T-helper 2 cell treated with Interferon-gamma antibody and Interleukin-4, amounts not matched to agents 100 ng/mL and 5 ng/mL, for 36 hours (primary cell): ENCODE measurements around the gene CPT1C. TPM values are rescaled to one million over a fixed set of nuclear protein-coding genes. Genes with fewer than 3 reads are reported as not detected.

Experiments used
- intact Hi-C: fragments of 100-400 bp; cut with micrococcal nuclease; formaldehyde crosslinking; loops from one replicate; pipeline ENCODE4 v1.15.1; 2023
- total RNA-seq: library from RNA; stranded (reverse); gene quantifications from 2 replicates; pipeline ENCODE4 v1.2.3, GENCODE V29; 2022

The CPT1C gene
- total RNA-seq, 1 donor from 2014 or later = 2.4 TPM

- intact Hi-C loops = no loop called here
Measured at GRCh38 chr19:49660338-49660961, 30.5 kb upstream of the CPT1C start.

- intact Hi-C loops = no loop called here
Measured at GRCh38 chr19:49662011-49662410, 28.9 kb upstream of the CPT1C start.

- intact Hi-C loops = no loop called here
Measured at GRCh38 chr19:49663224-49663623, 27.7 kb upstream of the CPT1C start.

GRCh38 chr19:49664171-49665035, 26.5 kb upstream of the CPT1C start:
- intact Hi-C loops = loop anchor here (1.0 kb wide), 3 partner anchors 12 to 71 kb away; partner anchors contain the start of gene SCAF1

- intact Hi-C loops = loop anchor here (1.0 kb wide), 2 partner anchors 11 to 23 kb away; partner anchors contain the start of gene SCAF1
Measured at GRCh38 chr19:49665036-49665350, 25.9 kb upstream of the CPT1C start.

- intact Hi-C loops = loop anchor here (1.0 kb wide), 2 partner anchors 11 to 23 kb away; partner anchors contain the start of gene SCAF1
Measured at GRCh38 chr19:49665351-49666119, 25.4 kb upstream of the CPT1C start, which contains the start of the genes BCL2L12 and IRF3. Gene BCL2L12, plus strand, starts transcription at chr19:49665933. Its CDS starts 760 bp downstream, at chr19:49666693. Gene IRF3, minus strand, starts transcription at chr19:49665857. Its CDS starts 1,019 bp downstream, at chr19:49664838.

GRCh38 chr19:49666120-49666444, 24.8 kb upstream of the CPT1C start:
- intact Hi-C loops = no loop called here

DNA sequence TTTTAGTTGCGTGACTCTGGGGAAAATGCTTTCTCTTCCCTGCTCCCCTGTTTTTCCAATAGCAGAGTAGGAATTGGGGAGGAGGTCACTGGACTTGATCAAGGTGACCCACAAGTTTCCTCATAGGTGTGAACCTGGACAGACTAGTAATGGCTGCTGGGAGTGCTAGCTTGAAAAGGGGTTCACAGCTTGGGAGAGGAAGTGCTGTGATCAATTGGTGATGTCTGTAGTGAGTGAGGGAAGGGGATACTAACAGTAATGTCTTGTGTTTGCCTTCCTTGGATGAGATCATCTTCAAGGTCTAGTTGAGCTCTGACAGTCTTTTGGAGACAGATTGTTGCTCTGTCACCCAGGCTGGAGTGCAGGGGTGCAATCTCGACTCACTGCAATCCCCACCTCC, 23.4 kb upstream of the CPT1C start:
- intact Hi-C loops = no loop called here

GRCh38 chr19:49669516-49669915, 21.4 kb upstream of the CPT1C start:
- intact Hi-C loops = no loop called here

DNA sequence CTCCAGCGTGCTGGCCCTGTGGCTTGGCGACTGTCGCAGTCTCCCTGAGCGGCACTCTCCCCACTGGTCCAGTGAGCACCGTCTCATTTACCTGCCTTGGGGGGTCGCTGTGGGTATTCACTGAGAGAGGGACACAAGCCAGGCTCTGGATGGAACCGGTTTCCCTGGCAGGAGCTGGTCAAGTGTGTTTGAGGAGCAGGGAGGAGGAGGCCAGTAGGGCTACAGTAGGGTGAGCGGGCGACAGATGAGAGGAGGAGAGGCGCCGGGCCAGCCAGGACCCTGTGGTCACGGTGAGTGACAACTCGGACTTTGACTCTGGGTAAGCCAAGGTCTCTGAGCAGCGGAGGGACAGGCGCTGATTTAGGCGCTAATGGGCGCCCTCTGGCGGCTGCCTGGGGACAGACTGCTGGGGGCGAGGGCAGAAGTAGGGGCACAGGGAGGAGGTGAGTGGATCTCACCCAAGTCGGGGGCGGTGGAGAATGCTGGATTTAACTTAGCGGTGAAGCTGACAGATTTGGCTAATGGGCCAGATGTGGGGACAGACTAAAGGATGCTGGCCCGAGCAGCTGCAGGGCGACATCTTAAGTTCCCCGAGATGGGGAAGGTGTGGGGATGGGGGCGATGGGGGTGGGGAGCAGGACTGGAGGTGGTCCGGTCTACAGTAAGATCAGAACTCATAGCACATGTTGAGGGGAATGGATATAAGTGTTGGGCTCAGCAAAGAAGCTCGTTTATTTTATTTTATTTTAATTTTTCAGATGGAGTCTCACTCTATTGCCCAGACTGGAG, 18.6 kb upstream of the CPT1C start:
- intact Hi-C loops = no loop called here

GRCh38 chr19:49676136-49676783, 14.7 kb upstream of the CPT1C start:
- intact Hi-C loops = loop anchor here (1.0 to 2.0 kb wide), 7 partner anchors 11 to 223 kb away; partner anchors contain the start of genes AKT1S1, ALDH16A1, AP2A1 and BCL2L12

- intact Hi-C loops = loop anchor here (1.0 to 2.0 kb wide), 7 partner anchors 12 to 224 kb away; partner anchors contain the start of genes AKT1S1, ALDH16A1, AP2A1 and BCL2L12
Measured at GRCh38 chr19:49676784-49677230, 14.1 kb upstream of the CPT1C start.

DNA sequence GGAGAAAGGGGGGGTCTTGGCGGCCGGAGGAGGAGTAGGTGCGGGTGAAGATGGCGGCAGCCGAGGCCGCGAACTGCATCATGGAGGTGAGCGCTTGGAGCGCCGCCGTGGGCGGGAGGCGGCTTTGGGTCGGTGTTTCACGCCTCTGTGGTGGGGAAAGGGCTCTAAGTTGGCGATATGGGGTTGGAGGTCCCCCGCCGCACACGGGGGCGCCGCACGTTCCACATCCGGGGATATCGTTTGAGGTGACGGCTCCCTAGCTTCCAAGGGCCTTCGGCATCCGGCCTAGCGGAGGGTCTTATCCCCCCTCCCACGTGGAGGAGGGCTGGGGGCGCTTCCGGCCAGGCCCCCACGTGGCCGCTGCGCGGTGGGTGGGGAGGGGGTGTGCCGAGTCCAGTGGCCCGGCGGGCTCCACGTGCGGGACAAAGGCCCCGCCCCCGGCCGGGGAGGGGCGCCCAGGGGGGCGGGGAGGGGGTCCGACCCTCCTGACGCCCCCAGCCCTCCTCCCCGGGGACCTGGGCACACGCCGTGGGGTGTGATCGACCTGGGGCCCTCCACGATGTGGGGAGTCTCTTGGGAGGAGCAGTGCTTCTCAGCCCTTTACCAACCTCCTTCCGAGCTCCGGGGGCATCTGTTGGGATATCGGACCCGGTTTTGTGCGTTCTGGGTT, 13.6 kb upstream of the CPT1C start, which contains the start of gene PRMT1:
Gene PRMT1 (plus strand): TSS at position 41 of the 670 bp plus-strand sequence. CDS start 10 bp downstream, at position 51.
- intact Hi-C loops = loop anchor here (2.0 kb wide), 2 partner anchors 89 to 181 kb away; partner anchors contain the start of genes AP2A1 and RPS11

- intact Hi-C loops = loop anchor here (2.0 kb wide), 2 partner anchors 89 to 181 kb away; partner anchors contain the start of genes AP2A1 and RPS11
Measured at GRCh38 chr19:49677901-49678674, 12.8 kb upstream of the CPT1C start.

- intact Hi-C loops = no loop called here
Measured at GRCh38 chr19:49678985-49679770, 11.7 kb upstream of the CPT1C start.

- intact Hi-C loops = no loop called here
Measured at GRCh38 chr19:49679771-49680413, 11.0 kb upstream of the CPT1C start.
